ENCODE results near the gene SLC35C1. TPM values are rescaled to one million over a fixed set of nuclear protein-coding genes. Genes with fewer than 3 reads are reported as not detected.

SLC35C1 gene
- total and polyA plus RNA-seq, 2 donors (not counting 1 experiment from before 2014, with no cell fraction given), result 4.4 to 12.5 TPM

- Histone ChIP-seq H3K36me3 (replicated peaks in 1 of 2; ENCODE audit: control extremely low read depth in 1 of 2, control insufficient read depth in 1 of 2, extremely low read depth in 1 of 2, insufficient read depth in 2 of 2, low read length in 1 of 2) (no peaks in the 10 kb centered on the region), H3K27me3 (replicated peaks in 1 of 4; ENCODE audit: control extremely low read depth in 1 of 4, control insufficient read depth in 3 of 4, insufficient read depth in 4 of 4, low read length in 3 of 4) (peaks cover 0 to 4% (median 1%) of the 10 kb centered on the region in 4 experiments), H3K9ac (ENCODE audit: low read length) (no peak overlapping the region), H4K20me1 (ENCODE audit: control insufficient read depth, insufficient read depth, low read length, poor library complexity, severe bottlenecking) (no peaks in the 10 kb centered on the region), H3K79me2 (ENCODE audit: control insufficient read depth, insufficient read depth, low read length) (no peaks in the 10 kb centered on the region), H3K4me2 (replicated peaks; ENCODE audit: low read depth, low read length, poor library complexity, severe bottlenecking) (no peak overlapping the region), H3K4me1 (ENCODE audit: control insufficient read depth in 2 of 2, insufficient read depth in 2 of 2, low read length in 2 of 2) (peaks cover 6 to 16% of the 10 kb centered on the region in 2 donors), H3K27ac (ENCODE audit: low read length in 2 of 2) (no peak overlapping the region), H3K9me3 (ENCODE audit: control extremely low read depth in 1 of 3, control insufficient read depth in 2 of 3, insufficient read depth in 1 of 3, low read length in 2 of 3) (no peaks in the 10 kb centered on the region), H3K4me3 (ENCODE audit: control extremely low read depth in 1 of 5, extremely low read depth in 1 of 5, insufficient read depth in 1 of 5, low read depth in 2 of 5, low read length in 4 of 5) (no peak overlapping the region), H2AFZ (ENCODE audit: insufficient read depth, low read depth, low read length, poor library complexity, severe bottlenecking) (no peak overlapping the region)
- Mint-ChIP-seq H3K27ac (peak overlapping the region; percentile 50), H3K27me3 (peaks cover 13% of the 10 kb centered on the region), H3K4me3 (no peak overlapping the region), H3K4me1 (peaks cover 18% of the 10 kb centered on the region), H3K9me3 (ENCODE audit: insufficient read depth) (no peaks in the 10 kb centered on the region)
- ATAC-seq (ENCODE audit: low read depth) (no peak), DNase-seq (no peak)
- CTCF ChIA-PET, result interaction anchor here (0.9 kb wide), 1 partner anchor 73 kb away, joined by 3 read pairs; the partner anchor contains the start of gene CRY2
- POLR2A ChIA-PET, result no interaction called here
- intact Hi-C loops (cut with micrococcal nuclease), result loop anchor here (5.0 kb wide), 2 partner anchors 348 to 437 kb away; partner anchors contain the start of gene PHF21A
- no peak for TF ChIP-seq EZH2 (IDR thresholded peaks at IDR 0.05; ENCODE audit: borderline replicate concordance, insufficient read depth, low read depth, low read length, poor library complexity, severe bottlenecking)
- TF ChIP-seq CTCF (IDR thresholded peaks at IDR 0.05), result no peak
- 94% methylated on average over 9 of the region's 12 CpGs for WGBS (ENCODE audit: insufficient coverage)
Observed at GRCh38 chr11:45773786-45774655, 30.9 kb upstream of the SLC35C1 start.

GRCh38 chr11:45774786-45775185 lies 30.2 kb upstream of the SLC35C1 start:
- intact Hi-C loops (cut with micrococcal nuclease), result loop anchor here (5.0 kb wide), 2 partner anchors 348 to 437 kb away; partner anchors contain the start of gene PHF21A
- H4K20me1 ChIP-seq (ENCODE audit: control insufficient read depth, insufficient read depth, low read length, poor library complexity, severe bottlenecking), result no peaks in the 10 kb centered on the region
- Mint-ChIP-seq H3K4me1 (peaks cover 18% of the 10 kb centered on the region), H3K27me3 (peaks cover 16% of the 10 kb centered on the region), H3K9me3 (ENCODE audit: insufficient read depth) (no peaks in the 10 kb centered on the region), H3K27ac (no peak overlapping the region), H3K4me3 (no peak overlapping the region)
- POLR2A ChIA-PET, result no interaction called here
- CTCF ChIA-PET, result no interaction called here
- peaks cover 0 to 4% (median 1%) of the 10 kb centered on the region in 4 experiments for H3K27me3 ChIP-seq (replicated peaks in 1 of 4; ENCODE audit: control extremely low read depth in 1 of 4, control insufficient read depth in 3 of 4, insufficient read depth in 4 of 4, low read length in 3 of 4)
- H3K36me3 ChIP-seq (replicated peaks in 1 of 2; ENCODE audit: control extremely low read depth in 1 of 2, control insufficient read depth in 1 of 2, extremely low read depth in 1 of 2, insufficient read depth in 2 of 2, low read length in 1 of 2), result no peaks in the 10 kb centered on the region
- no peak for DNase-seq
- no peak overlapping the region for H3K4me3 ChIP-seq (ENCODE audit: control extremely low read depth in 1 of 5, extremely low read depth in 1 of 5, insufficient read depth in 1 of 5, low read depth in 2 of 5, low read length in 4 of 5)
- no peaks in the 10 kb centered on the region for H3K9me3 ChIP-seq (ENCODE audit: control extremely low read depth in 1 of 3, control insufficient read depth in 2 of 3, insufficient read depth in 1 of 3, low read length in 2 of 3)
- no peak overlapping the region for H3K9ac ChIP-seq (ENCODE audit: low read length)
- no peak for TF ChIP-seq CTCF (IDR thresholded peaks at IDR 0.05)
- no peak for TF ChIP-seq EZH2 (IDR thresholded peaks at IDR 0.05; ENCODE audit: borderline replicate concordance, insufficient read depth, low read depth, low read length, poor library complexity, severe bottlenecking)
- H3K4me2 ChIP-seq (replicated peaks; ENCODE audit: low read depth, low read length, poor library complexity, severe bottlenecking), result no peak overlapping the region
- H3K27ac ChIP-seq (ENCODE audit: low read length in 2 of 2), result no peak overlapping the region
- 93% methylated on average over 4 of the region's 4 CpGs for WGBS (ENCODE audit: insufficient coverage)
- no peak for ATAC-seq (ENCODE audit: low read depth)
- no peak overlapping the region for H2AFZ ChIP-seq (ENCODE audit: insufficient read depth, low read depth, low read length, poor library complexity, severe bottlenecking)
- no peaks in the 10 kb centered on the region for H3K79me2 ChIP-seq (ENCODE audit: control insufficient read depth, insufficient read depth, low read length)
- H3K4me1 ChIP-seq (ENCODE audit: control insufficient read depth in 2 of 2, insufficient read depth in 2 of 2, low read length in 2 of 2), result peaks cover 6 to 16% of the 10 kb centered on the region in 2 donors

Measured in B cell (primary cell).